ENCODE measurements around the gene ESRP2.
A peak's percentile ranks its signal among the peaks of the same experiment; 100 is the strongest.

Gene ESRP2

GRCh38 chr16:68236826-68237242, 907 bp upstream of the ESRP2 start:
- DNase-seq: no peak

GRCh38 chr16:68236137-68236825, 354 bp upstream of the ESRP2 start:
- DNase-seq: peak in 1 of 4 experiments; percentile 10

GRCh38 chr16:68235108-68235886, 630 bp downstream of the ESRP2 start:
- no peak for DNase-seq

GRCh38 chr16:68234188-68235107, 1.5 kb downstream of the ESRP2 start:
- no peak for DNase-seq

- DNase-seq: no peak
These were observed 2.1 kb downstream of the ESRP2 start for GRCh38 chr16:68233835-68234187.

GRCh38 chr16:68233085-68233834, 2.7 kb downstream of the ESRP2 start:
- no peak for DNase-seq

- DNase-seq: no peak
These were observed 3.6 kb downstream of the ESRP2 start for GRCh38 chr16:68232335-68232734.

GRCh38 chr16:68231384-68232136, 4.4 kb downstream of the ESRP2 start:
- DNase-seq: no peak

GRCh38 chr16:68230956-68231355, 5.0 kb downstream of the ESRP2 start:
- no peak for DNase-seq

- DNase-seq: no peak
These were observed 5.8 kb downstream of the ESRP2 start for GRCh38 chr16:68230176-68230571.

- no peak for DNase-seq
These were observed 6.3 kb downstream of the ESRP2 start for GRCh38 chr16:68229431-68230175.

GRCh38 chr16:68228652-68229051, 7.3 kb downstream of the ESRP2 start:
- no peak for DNase-seq

GRCh38 chr16:68227850-68228553, 7.9 kb downstream of the ESRP2 start:
- no peak for DNase-seq

GRCh38 chr16:68227183-68227793, 8.6 kb downstream of the ESRP2 start:
- no peak for DNase-seq

- no peak for DNase-seq
These were observed 9.8 kb downstream of the ESRP2 start for GRCh38 chr16:68226116-68226515.

- no peak for DNase-seq
These were observed 12.9 kb downstream of the ESRP2 start for GRCh38 chr16:68223072-68223471.

- no peak for DNase-seq
These were observed 16.1 kb downstream of the ESRP2 start for GRCh38 chr16:68219725-68220351.

GRCh38 chr16:68217506-68217905, 18.4 kb downstream of the ESRP2 start:
- DNase-seq: no peak

- no peak for DNase-seq
These were observed 19.7 kb downstream of the ESRP2 start for GRCh38 chr16:68216240-68216639.

GRCh38 chr16:68215302-68215701, 20.6 kb downstream of the ESRP2 start:
- DNase-seq: no peak
